IMR-90 (cell line): ENCODE measurements around the gene SLC48A1. TPM values are rescaled to one million over a fixed set of nuclear protein-coding genes. Genes with fewer than 3 reads are reported as not detected.

Source experiments
- ATAC-seq: fragments of 200-7000 bp; cut with Tn5 transposase; 2 replicates; pipeline ENCODE4 v1.9.1; 2020; ENCODE audit warnings: low read depth, mild to moderate bottlenecking, moderate library complexity
- BruUV-seq: library from RNA; stranded (reverse); fragments of 400-500 nt; replicated peaks from 2 replicates; lab custom pipeline; 2021; lab: Mats Ljungman, UMichigan
- CTCF ChIA-PET: fragments of 300-600 bp; formaldehyde crosslinking; extraction: SDS; loops from one replicate; lab custom pipeline; 2021; ENCODE audit warnings: antibody characterized with exemption; lab: Yijun Ruan, JAX
- POLR2A ChIA-PET: fragments of 300-600 bp; sonication (Branson Sonifier 250); formaldehyde crosslinking; loops from one replicate; lab custom pipeline; 2022; ENCODE audit warnings: antibody characterized with exemption; ENCODE audit not compliant: unreplicated experiment; lab: Charles Lee
- DNase-seq: peaks from one replicate; pipeline ENCODE4 v3.0.0; 2013
- H2AFZ ChIP-seq: replicated peaks from 2 replicates; pipeline ENCODE3; 2013; ENCODE audit warnings: low read length, mild to moderate bottlenecking; ENCODE audit not compliant: poor library complexity
- H2AK5ac ChIP-seq: 2 replicates; pipeline ENCODE4 v1.6.1; 2013; ENCODE audit warnings: low read depth, low read length, inconsistent platforms
- H2AK9ac ChIP-seq: replicated peaks from 2 replicates; pipeline ENCODE3; 2013; ENCODE audit warnings: mild to moderate bottlenecking, low read depth, low read length, moderate library complexity; ENCODE audit not compliant: poor library complexity
- H2BK120ac ChIP-seq: 2 replicates; pipeline ENCODE4 v1.6.1; 2013; ENCODE audit warnings: low read depth, low read length, inconsistent platforms
- H2BK15ac ChIP-seq: 3 replicates; pipeline ENCODE4 v1.6.1; 2013; ENCODE audit warnings: low read depth, low read length, inconsistent platforms
- H2BK20ac ChIP-seq: 2 replicates; pipeline ENCODE4 v1.6.1; 2013; ENCODE audit warnings: low read depth, mild to moderate bottlenecking, inconsistent platforms, low read length, moderate library complexity
- H2BK5ac ChIP-seq: 2 replicates; pipeline ENCODE4 v1.6.1; 2013; ENCODE audit warnings: mild to moderate bottlenecking, low read depth, low read length, inconsistent platforms; ENCODE audit not compliant: poor library complexity, severe bottlenecking
- H3K14ac ChIP-seq: replicated peaks from 2 replicates; pipeline ENCODE4 v1.6.1; 2013; ENCODE audit warnings: low read depth, low read length, inconsistent platforms
- H3K18ac ChIP-seq: 2 replicates; pipeline ENCODE4 v1.6.1; 2013; ENCODE audit warnings: low read depth, low read length, control low read depth
- H3K23ac ChIP-seq: 2 replicates; pipeline ENCODE4 v1.6.1; 2013; ENCODE audit warnings: low read depth, low read length, inconsistent platforms
- H3K27ac ChIP-seq: 2 replicates; pipeline ENCODE4 v1.5.1; 2013; ENCODE audit warnings: mild to moderate bottlenecking, control low read depth, low read length; ENCODE audit not compliant: insufficient read depth
- H3K27me3 ChIP-seq: 2 replicates; pipeline ENCODE4 v1.6.1; 2013; ENCODE audit warnings: low read length; ENCODE audit not compliant: control insufficient read depth, insufficient read depth
- H3K36me3 ChIP-seq: 2 replicates; pipeline ENCODE4 v1.6.1; 2013; ENCODE audit warnings: low read length, mixed read lengths; ENCODE audit not compliant: control insufficient read depth, insufficient read depth
- H3K4ac ChIP-seq: 2 replicates; pipeline ENCODE4 v1.6.1; 2013; ENCODE audit warnings: low read depth, low read length, inconsistent platforms
- H3K4me1 ChIP-seq: 2 replicates; pipeline ENCODE4 v1.6.1; 2013; ENCODE audit warnings: low read length, mixed read lengths; ENCODE audit not compliant: control insufficient read depth, insufficient read depth
- H3K4me2 ChIP-seq: 2 replicates; pipeline ENCODE4 v1.6.1; 2013; ENCODE audit warnings: low read depth, mild to moderate bottlenecking, control low read depth, low read length, moderate library complexity
- H3K4me3 ChIP-seq: 2 replicates; pipeline ENCODE4 v1.5.1; 2013; ENCODE audit warnings: low read depth, mild to moderate bottlenecking, control low read depth, low read length, moderate library complexity; ENCODE audit not compliant: insufficient read depth
- H3K56ac ChIP-seq: 2 replicates; pipeline ENCODE4 v1.6.1; 2013; ENCODE audit warnings: low read length, inconsistent platforms; ENCODE audit not compliant: insufficient read depth; ENCODE audit errors: extremely low read depth
- H3K79me1 ChIP-seq, 2 experiments: 2 replicates each; pipeline ENCODE4 v1.6.1; 2013; ENCODE audit warnings: low read length in 2 of 2, inconsistent platforms in 1 of 2, low read depth in 1 of 2
- H3K9ac ChIP-seq: 2 replicates; pipeline ENCODE4 v1.6.1; 2013; ENCODE audit warnings: low read depth, low read length, control low read depth
- H3K9me1 ChIP-seq: 2 replicates; pipeline ENCODE4 v1.6.1; 2013; ENCODE audit warnings: low read length, inconsistent platforms; ENCODE audit not compliant: insufficient read depth
- H3K9me3 ChIP-seq: 2 replicates; pipeline ENCODE4 v1.6.1; 2013; ENCODE audit warnings: low read length; ENCODE audit not compliant: control insufficient read depth, insufficient read depth
- H4K20me1 ChIP-seq: 2 replicates; pipeline ENCODE4 v1.6.1; 2013; ENCODE audit warnings: low read length, inconsistent platforms; ENCODE audit not compliant: insufficient read depth
- H4K5ac ChIP-seq: 2 replicates; pipeline ENCODE4 v1.6.1; 2013; ENCODE audit warnings: mild to moderate bottlenecking, low read depth, low read length, control low read depth
- H4K8ac ChIP-seq, 2 experiments: 2 replicates each; pipeline ENCODE4 v1.6.1; 2013; ENCODE audit warnings: low read depth in 2 of 2, low read length in 2 of 2, control low read depth in 1 of 2, inconsistent platforms in 1 of 2
- H4K91ac ChIP-seq: 2 replicates; pipeline ENCODE4 v1.6.1; 2013; ENCODE audit warnings: low read depth, low read length, inconsistent platforms; ENCODE audit not compliant: insufficient read depth
- BHLHE40 ChIP-seq: fragments of 150-350 bp; IDR thresholded peaks from 2 replicates; pipeline ENCODE4 v1.6.1; 2016; ENCODE audit warnings: mild to moderate bottlenecking, low read depth, low read length
- CEBPB ChIP-seq: IDR thresholded peaks from 2 replicates; pipeline ENCODE4 v1.6.1; 2012; ENCODE audit warnings: low read depth, low read length, improper control_type of control experiment
- CHD1 ChIP-seq: IDR thresholded peaks from 2 replicates; pipeline ENCODE4 v1.6.1; 2012; ENCODE audit warnings: low read depth, low read length, improper control_type of control experiment
- CTCF ChIP-seq: conservative IDR thresholded peaks from 2 replicates; pipeline ENCODE4 v1.5.1; 2012; ENCODE audit warnings: mild to moderate bottlenecking, low read depth, low read length, improper control_type of control experiment
- MAFK ChIP-seq: IDR thresholded peaks from 2 replicates; pipeline ENCODE4 v1.6.1; 2012; ENCODE audit warnings: low read depth, low read length, improper control_type of control experiment
- MAZ ChIP-seq: IDR thresholded peaks from 2 replicates; pipeline ENCODE4 v1.6.1; 2012; ENCODE audit warnings: low read depth, mild to moderate bottlenecking, low read length, improper control_type of control experiment, moderate library complexity, borderline replicate concordance
- NFE2L2 ChIP-seq: fragments of 150-350 bp; IDR thresholded peaks from 2 replicates; pipeline ENCODE4 v1.6.1; 2016; ENCODE audit warnings: low read depth, mild to moderate bottlenecking, low read length
- RAD21 ChIP-seq: IDR thresholded peaks from 2 replicates; pipeline ENCODE4 v1.6.1; 2012; ENCODE audit warnings: low read length, improper control_type of control experiment
- RCOR1 ChIP-seq: IDR thresholded peaks from 2 replicates; pipeline ENCODE4 v1.6.1; 2012; ENCODE audit warnings: mild to moderate bottlenecking, low read length, improper control_type of control experiment; ENCODE audit not compliant: insufficient replicate concordance
- RFX5 ChIP-seq: IDR thresholded peaks from 2 replicates; pipeline ENCODE4 v1.8.0; 2012; ENCODE audit warnings: low read depth, mild to moderate bottlenecking, low read length, moderate library complexity
- SMC3 ChIP-seq: fragments of 150-350 bp; IDR thresholded peaks from 2 replicates; pipeline ENCODE4 v1.6.1; 2016; ENCODE audit warnings: low read depth, mild to moderate bottlenecking, antibody characterized with exemption, low read length, moderate library complexity
- WGBS, 2 experiments: methylation state at CpG; one replicate each; pipeline versions ENCODE4 v1.1.5 to v1.1.7; 2013; ENCODE audit warnings: missing lambda C conversion rate in 2 of 2; ENCODE audit not compliant: insufficient read length in 1 of 2; ENCODE audit errors: extremely low coverage in 2 of 2; 5-methylcytosine and 5-hydroxymethylcytosine counted together
- dilution Hi-C: fragments of 300-500 bp; cut with HindIII; formaldehyde crosslinking; loops from one replicate; pipeline ENCODE4 v1.14.3; 2018; ENCODE audit warnings: low sequenced_read_pairs; ENCODE audit not compliant: unreplicated experiment
- in situ Hi-C: fragments of 300-500 bp; cut with MboI; formaldehyde crosslinking; loops from 3 replicates; pipeline ENCODE4 v1.14.3; 2019; ENCODE audit warnings: low sequenced_read_pairs, inconsistent platforms, mixed read lengths
- intact Hi-C: fragments of 100-400 bp; cut with micrococcal nuclease; formaldehyde crosslinking; loops from 2 replicates; pipeline ENCODE4 v1.10.0; 2022
- polyA plus RNA-seq, 3 experiments: library from polyadenylated mRNA; depleted of rRNA; stranded (reverse); fragments of >200 nt; gene quantifications; 2 replicates each; pipeline ENCODE4 v1.2.3, GENCODE V29; 2012; ENCODE audit warnings: low replicate concordance in 1 of 3
- total RNA-seq: library from RNA; depleted of rRNA; stranded (reverse); fragments of >200 nt; gene quantifications from 2 replicates; pipeline ENCODE4 v1.2.3, GENCODE V29; 2012

The SLC48A1 gene
- total and polyA plus RNA-seq, 2 of the 4 experiments (the other 2 are of a cell fraction): 4.8 to 5.9 TPM

- Histone ChIP-seq H2AK5ac (peak overlapping the region; percentile 49), H3K9ac (0 out of 2 replicates have a peak overlapping the region, but pooled peaks have one; percentile 2), H2BK120ac (peak overlapping the region; percentile 92; the same call in 1 of the 2 replicates), H3K4me2 (no peak overlapping the region), H2BK5ac (no peak overlapping the region), H2BK20ac (peak overlapping the region; percentile 84; the same call in 1 of the 2 replicates), H3K9me1 (peaks cover 11% of the 10 kb centered on the region), H2AK9ac (peak overlapping the region; percentile 66), H3K27me3 (no peaks in the 10 kb centered on the region), H3K79me1 (peaks cover 0 to 5% of the 10 kb centered on the region in 2 experiments; a peak in 1 of 4 replicates), H3K56ac (no peak overlapping the region), H3K23ac (peak overlapping the region; percentile 46; the same call in 1 of the 2 replicates), H2AFZ (peak overlapping the region; percentile 83), H3K4me1 (peaks cover 14% of the 10 kb centered on the region), H3K14ac (peak overlapping the region; percentile 89), H2BK15ac (peak overlapping the region; percentile 99; the same call in 2 of the 3 replicates), H4K8ac (peak overlapping the region; percentile 84 to 95; a peak in 3 of 4 replicates), H3K27ac (no peak overlapping the region), H3K18ac (peak overlapping the region; percentile 70), H3K4ac (peak overlapping the region; percentile 96), H3K9me3 (no peaks in the 10 kb centered on the region), H4K5ac (peak overlapping the region; percentile 89), H3K36me3 (no peaks in the 10 kb centered on the region), H4K91ac (peak overlapping the region; percentile 91), H4K20me1 (no peaks in the 10 kb centered on the region), H3K4me3 (no peak overlapping the region)
- dilution Hi-C loops (no loop called here), intact Hi-C loops (no loop called here), in situ Hi-C loops (loop anchor here (5.0 kb wide), 1 partner anchor 42 kb away; no protein-coding TSS in a partner anchor)
- CTCF ChIA-PET: no interaction called here
- WGBS, 2 experiments: 57% methylated on average over 1 of the region's 4 CpGs; no CpG with 5 or more reads in 1 of the 2 experiments
- ATAC-seq: no peak
- TF ChIP-seq SMC3: no peak
- no peak for TF ChIP-seq RFX5
- no peak for TF ChIP-seq CHD1
- no peak for TF ChIP-seq NFE2L2
- no peak for TF ChIP-seq MAFK
- TF ChIP-seq BHLHE40: no peak
- TF ChIP-seq CTCF: no peak
- no peak for TF ChIP-seq CEBPB
- no peak for TF ChIP-seq RAD21
- no peak for TF ChIP-seq RCOR1
- TF ChIP-seq MAZ: no peak
- POLR2A ChIA-PET: interaction anchor here (1.2 kb wide), 1 partner anchor 9 kb away, joined by 4 read pairs; no protein-coding TSS in a partner anchor
- no peak for DNase-seq
- BruUV-seq: no TSS peak
Observed at GRCh38 chr12:47829584-47829983, 56.5 kb downstream of the SLC48A1 start.
